Gastrocnemius medialis (tissue), 4 donors: ENCODE results near the gene PAK6. TPM values are rescaled to one million over a fixed set of nuclear protein-coding genes. Genes with fewer than 3 reads are reported as not detected.

Experiments
- ATAC-seq, 2 donors: fragments of 150-250 bp; one replicate each; pipeline ENCODE4 v1.9.1; 2016
- DNase-seq, 2 donors: peaks; one replicate each; pipeline ENCODE4 v3.0.0-alpha.2; 2019
- H3K27ac ChIP-seq, 4 donors: fragments of 200-600 bp; sonication (generic); 1 replicate in 1 of 4; 2 replicates in 3 of 4; pipeline ENCODE4 v1.5.1; 2016 to 2018; ENCODE audit warnings: mild to moderate bottlenecking in 2 of 4, moderate library complexity in 1 of 4
- H3K27me3 ChIP-seq, 3 donors: fragments of 200-600 bp; sonication (generic) in 2 of 3; 1 replicate in 1 of 3; 2 replicates in 2 of 3; pipeline versions ENCODE4 v1.5.1 to v1.6.0; 2016 to 2019; ENCODE audit warnings: mild to moderate bottlenecking in 1 of 3, moderate library complexity in 1 of 3
- H3K36me3 ChIP-seq, 2 donors: fragments of 200-600 bp; sonication (generic) in 1 of 2; one replicate each; pipeline ENCODE4 v1.5.1; 2017 to 2018
- H3K4me1 ChIP-seq, 2 donors: fragments of 200-600 bp; sonication (generic) in 1 of 2; one replicate each; pipeline ENCODE4 v1.5.1; 2016 to 2017; ENCODE audit warnings: mild to moderate bottlenecking in 2 of 2
- H3K4me3 ChIP-seq, 4 donors: fragments of 200-600 bp; sonication (generic) in 3 of 4; 1 replicate in 1 of 4; 2 replicates in 3 of 4; pipeline ENCODE4 v1.5.1; 2016 to 2019; ENCODE audit warnings: mild to moderate bottlenecking in 2 of 4
- H3K9me3 ChIP-seq, 3 donors: fragments of 200-600 bp; sonication (generic) in 2 of 3; 1 replicate in 1 of 3; 2 replicates in 2 of 3; pipeline ENCODE4 v1.5.1; 2016 to 2019
- CTCF ChIP-seq, 5 experiments: fragments of 450-650 bp in 3 of 5; fragments of 200-600 bp in 2 of 5; sonication (generic) in 2 of 5; IDR thresholded peaks in 4 of 5; conservative IDR thresholded peaks in 1 of 5; 1 replicate in 4 of 5; 2 replicates in 1 of 5; pipeline ENCODE4 v1.5.1; 2016 to 2019; ENCODE audit warnings: antibody characterized with exemption in 5 of 5, mild to moderate bottlenecking in 3 of 5, moderate library complexity in 3 of 5
- POLR2A ChIP-seq, 2 donors: fragments of 450-650 bp; IDR thresholded peaks; one replicate each; pipeline ENCODE4 v1.6.1; 2017; ENCODE audit warnings: antibody characterized with exemption in 2 of 2, mild to moderate bottlenecking in 2 of 2, moderate library complexity in 2 of 2
- in situ Hi-C, 4 donors: fragments of 200-750 bp; cut with MboI; loops; one replicate each; pipeline versions ENCODE4 v1.15.0 to v1.8.0; 2017; ENCODE audit warnings: low sequenced_read_pairs in 4 of 4
- intact Hi-C: fragments of 100-400 bp; cut with DNase I; formaldehyde crosslinking; loops from one replicate; pipeline ENCODE4 v1.15.1; 2023; ENCODE audit warnings: low total_unique reads
- total RNA-seq, 4 donors: library from RNA; depleted of rRNA; stranded (reverse); fragments of >200 nt; gene quantifications; one replicate each; pipeline versions ENCODE4 v1.1.0 to v1.2.3, GENCODE V29; 2016

The PAK6 gene
- total RNA-seq, 4 donors from 2014 or later = 1.4 to 2.2 (median 1.5) TPM; not detected in 1

GRCh38 chr15:40198355-40199085, 40.3 kb upstream of the PAK6 start:
- no peaks in the 10 kb centered on the region for H3K27me3 ChIP-seq
- no peak overlapping the region for H3K4me3 ChIP-seq
- TF ChIP-seq CTCF (IDR thresholded peaks at IDR 0.05 in 4 of 5, conservative IDR thresholded peaks at IDR 0.05 in 1 of 5) (no peak), POLR2A (IDR thresholded peaks at IDR 0.05) (no peak)
- no peaks in the 10 kb centered on the region for H3K4me1 ChIP-seq
- no peaks in the 10 kb centered on the region for H3K9me3 ChIP-seq
- ATAC-seq (no peak), DNase-seq (no peak)
- no peak overlapping the region for H3K27ac ChIP-seq
- no peaks in the 10 kb centered on the region for H3K36me3 ChIP-seq
- intact Hi-C loops = no loop called here
- in situ Hi-C loops = no loop called here

- ATAC-seq (no peak), DNase-seq (no peak)
- Histone ChIP-seq H3K4me3 (no peak overlapping the region), H3K36me3 (no peaks in the 10 kb centered on the region), H3K4me1 (no peaks in the 10 kb centered on the region), H3K27ac (no peak overlapping the region), H3K27me3 (no peaks in the 10 kb centered on the region), H3K9me3 (no peaks in the 10 kb centered on the region)
- TF ChIP-seq CTCF (IDR thresholded peaks at IDR 0.05 in 4 of 5, conservative IDR thresholded peaks at IDR 0.05 in 1 of 5) (no peak), POLR2A (IDR thresholded peaks at IDR 0.05) (no peak)
- intact Hi-C loops (no loop called here), in situ Hi-C loops (no loop called here)
Measured at GRCh38 chr15:40204100-40204499, 34.8 kb upstream of the PAK6 start.

DNA sequence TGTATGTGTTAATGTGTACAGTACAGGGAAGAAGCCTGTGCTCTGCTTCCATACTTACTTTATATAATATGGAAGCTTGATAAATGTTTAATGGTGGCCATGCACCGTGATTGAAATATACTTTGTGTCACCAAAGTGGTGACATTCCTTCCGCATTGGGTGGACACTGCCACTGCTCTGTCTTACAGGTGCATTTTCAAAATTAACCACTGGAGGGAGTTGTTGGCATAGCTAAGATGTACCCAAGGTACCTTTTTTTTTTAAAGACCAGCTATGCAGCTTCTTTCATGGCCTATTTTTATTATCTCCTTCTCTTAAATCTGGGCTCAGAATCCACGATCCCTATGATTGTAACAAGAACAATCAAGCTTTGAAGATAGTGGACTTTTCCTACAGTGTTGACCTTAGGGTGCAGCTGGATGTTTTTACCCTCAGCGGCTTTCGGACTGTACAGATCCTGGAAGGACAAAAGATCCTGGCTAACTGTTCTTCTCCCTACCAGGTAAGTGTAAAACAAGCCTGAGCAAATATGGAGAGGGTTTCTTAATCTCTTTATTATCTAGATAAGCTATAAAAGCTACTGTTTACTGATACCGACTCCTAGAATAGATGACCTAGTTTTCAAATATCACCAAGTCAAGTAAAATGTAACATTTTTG, 21.6 kb upstream of the PAK6 start:
- DNase-seq (no peak), ATAC-seq (peak; percentile 89 to 99)
- Histone ChIP-seq H3K27ac (no peak overlapping the region), H3K36me3 (no peaks in the 10 kb centered on the region), H3K27me3 (no peaks in the 10 kb centered on the region), H3K9me3 (no peaks in the 10 kb centered on the region), H3K4me1 (no peaks in the 10 kb centered on the region), H3K4me3 (no peak overlapping the region)
- intact Hi-C loops (loop anchor here (1.0 to 2.0 kb wide), 2 partner anchors 57 to 172 kb away; no protein-coding TSS in a partner anchor), in situ Hi-C loops (loop anchor here in 3 of 4 donors (5.0 to 10.0 kb wide), 4 partner anchors 55 to 208 kb away; no protein-coding TSS in a partner anchor)
- TF ChIP-seq CTCF (IDR thresholded peaks at IDR 0.05 in 4 of 5, conservative IDR thresholded peaks at IDR 0.05 in 1 of 5) = peak; percentile 69 to 86 (median 80)
- TF ChIP-seq POLR2A (IDR thresholded peaks at IDR 0.05) = no peak

GRCh38 chr15:40219801-40220200, 19.1 kb upstream of the PAK6 start:
- no peak for ATAC-seq
- in situ Hi-C loops (loop anchor here (5.0 to 10.0 kb wide), 4 partner anchors 52 to 205 kb away; no protein-coding TSS in a partner anchor), intact Hi-C loops (no loop called here)
- H3K4me1 ChIP-seq = no peaks in the 10 kb centered on the region
- no peak for TF ChIP-seq CTCF (IDR thresholded peaks at IDR 0.05 in 4 of 5, conservative IDR thresholded peaks at IDR 0.05 in 1 of 5)
- TF ChIP-seq POLR2A (IDR thresholded peaks at IDR 0.05) = no peak
- no peaks in the 10 kb centered on the region for H3K36me3 ChIP-seq
- no peak for DNase-seq
- H3K27me3 ChIP-seq = no peaks in the 10 kb centered on the region
- no peak overlapping the region for H3K4me3 ChIP-seq
- H3K9me3 ChIP-seq = no peaks in the 10 kb centered on the region
- no peak overlapping the region for H3K27ac ChIP-seq
